Coronary artery (tissue), 2 donors: Measurements from ENCODE around the gene NOTUM.
A peak's percentile ranks its signal among the peaks of the same experiment; 100 is the strongest.

Experiments used
- DNase-seq: peaks from one replicate; pipeline ENCODE4 v3.0.0-alpha.2; 2017; ENCODE audit warnings: low spot score
- H3K27ac ChIP-seq, 2 donors: fragments of 200-600 bp; sonication (generic); one replicate each; pipeline ENCODE4 v1.5.1; 2016 to 2019
- H3K4me3 ChIP-seq: fragments of 200-600 bp; sonication (generic); 2 replicates; pipeline ENCODE4 v1.5.1; 2016; ENCODE audit warnings: mild to moderate bottlenecking, moderate library complexity
- TF ChIP-seq, protein P1 (sequence below): fragments of 200-600 bp; sonication (generic); IDR thresholded peaks from one replicate; pipeline ENCODE4 v1.5.1; 2019; ENCODE audit warnings: antibody characterized with exemption

NOTUM gene

GRCh38 chr17:82006468-82007227 lies 45.7 kb upstream of the NOTUM start:
- no peak for DNase-seq

DNA sequence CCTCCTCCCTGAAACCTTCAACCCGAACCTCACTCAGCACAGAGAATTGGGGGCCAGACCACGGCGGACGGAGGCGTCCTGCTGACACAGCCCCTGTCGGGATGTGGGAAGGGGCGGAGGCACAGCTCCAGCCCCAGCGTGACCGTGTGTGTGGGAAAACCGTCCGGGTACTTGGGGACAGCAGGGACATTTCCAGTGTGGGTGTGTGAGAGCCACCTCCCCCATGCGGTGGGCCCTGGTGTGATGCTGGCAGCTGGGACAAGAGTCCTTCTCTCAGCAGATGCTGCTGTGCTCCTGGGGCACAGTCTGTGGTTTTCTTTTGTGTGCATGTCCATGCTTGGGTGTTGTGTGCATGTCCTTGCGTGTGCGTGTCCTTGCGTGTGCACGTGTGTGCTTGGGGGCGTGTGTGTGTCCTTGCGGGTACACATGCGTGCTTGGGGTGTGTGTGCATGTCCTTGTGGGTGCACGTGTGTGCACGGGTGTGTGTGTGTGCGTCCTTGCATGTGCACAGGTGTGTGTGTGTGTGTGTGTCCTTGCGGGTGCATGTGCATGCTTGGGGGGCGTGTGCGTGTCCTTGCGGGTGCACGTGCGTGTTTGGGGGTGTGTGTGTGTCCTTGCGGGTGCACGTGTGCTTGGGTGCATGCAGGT lies 44.8 kb upstream of the NOTUM start:
- no peak for DNase-seq
- TF ChIP-seq, protein P1, sequence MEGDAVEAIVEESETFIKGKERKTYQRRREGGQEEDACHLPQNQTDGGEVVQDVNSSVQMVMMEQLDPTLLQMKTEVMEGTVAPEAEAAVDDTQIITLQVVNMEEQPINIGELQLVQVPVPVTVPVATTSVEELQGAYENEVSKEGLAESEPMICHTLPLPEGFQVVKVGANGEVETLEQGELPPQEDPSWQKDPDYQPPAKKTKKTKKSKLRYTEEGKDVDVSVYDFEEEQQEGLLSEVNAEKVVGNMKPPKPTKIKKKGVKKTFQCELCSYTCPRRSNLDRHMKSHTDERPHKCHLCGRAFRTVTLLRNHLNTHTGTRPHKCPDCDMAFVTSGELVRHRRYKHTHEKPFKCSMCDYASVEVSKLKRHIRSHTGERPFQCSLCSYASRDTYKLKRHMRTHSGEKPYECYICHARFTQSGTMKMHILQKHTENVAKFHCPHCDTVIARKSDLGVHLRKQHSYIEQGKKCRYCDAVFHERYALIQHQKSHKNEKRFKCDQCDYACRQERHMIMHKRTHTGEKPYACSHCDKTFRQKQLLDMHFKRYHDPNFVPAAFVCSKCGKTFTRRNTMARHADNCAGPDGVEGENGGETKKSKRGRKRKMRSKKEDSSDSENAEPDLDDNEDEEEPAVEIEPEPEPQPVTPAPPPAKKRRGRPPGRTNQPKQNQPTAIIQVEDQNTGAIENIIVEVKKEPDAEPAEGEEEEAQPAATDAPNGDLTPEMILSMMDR = no peak
- Histone ChIP-seq H3K4me3 (no peak overlapping the region), H3K27ac (no peak overlapping the region)

More at GRCh38 chr17:82006468-82007227, 45.7 kb upstream of the NOTUM start:
- Histone ChIP-seq H3K4me3 (no peak overlapping the region), H3K27ac (peak overlapping the region in 1 of 2 donors; percentile 31)
- TF ChIP-seq, protein P1 = no peak

DNA sequence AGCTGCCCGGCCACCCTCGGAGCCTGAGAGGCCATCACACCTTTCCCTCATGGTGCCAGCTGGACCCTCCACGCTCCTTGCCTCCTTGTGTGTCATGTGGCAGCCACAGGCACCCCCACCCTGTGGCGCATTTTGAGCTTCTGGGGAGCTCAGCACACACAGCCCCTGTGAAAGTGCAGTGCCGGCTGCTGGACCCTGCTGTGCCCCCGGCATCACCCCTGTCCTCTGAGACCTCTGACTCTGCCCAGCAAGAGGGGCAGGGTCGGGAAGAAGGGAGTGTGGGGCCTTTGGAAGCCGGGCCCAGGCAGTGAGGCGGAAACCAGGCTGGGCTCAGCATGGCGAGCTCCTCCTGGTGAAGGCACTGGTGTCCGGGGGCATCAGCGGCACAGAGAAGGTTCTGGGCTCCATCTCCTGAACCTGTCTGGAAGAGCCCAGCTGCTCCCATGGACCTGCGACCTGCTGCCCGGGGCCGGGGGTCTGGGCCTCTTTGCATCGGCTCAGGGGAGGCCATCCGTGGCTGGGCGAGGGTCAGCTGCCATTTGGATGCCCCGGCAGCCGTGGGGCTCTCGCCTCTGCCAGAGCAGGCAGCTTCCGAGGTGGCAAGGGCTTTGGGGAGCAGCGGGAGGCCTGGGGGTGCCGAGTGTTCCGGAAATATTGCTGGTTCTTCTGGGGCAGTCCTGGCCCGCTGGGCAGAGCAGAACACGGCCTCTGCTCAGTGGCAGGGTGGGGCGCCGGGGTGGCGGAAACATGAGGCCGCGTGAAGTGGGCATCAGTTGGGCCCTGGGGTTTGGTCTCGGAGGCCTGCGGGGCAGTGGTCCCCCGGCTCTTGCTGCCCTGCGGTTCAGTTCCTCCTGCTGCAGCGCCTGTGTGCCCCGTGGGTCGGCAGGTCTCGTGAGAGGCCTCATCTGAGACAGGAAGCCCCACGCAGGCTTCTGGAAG lies 43.8 kb upstream of the NOTUM start:
- TF ChIP-seq, protein P1 = no peak
- H3K4me3 ChIP-seq = no peak overlapping the region
- H3K27ac ChIP-seq = peak overlapping the region in 1 of 2 donors; percentile 71
- DNase-seq = no peak

DNA sequence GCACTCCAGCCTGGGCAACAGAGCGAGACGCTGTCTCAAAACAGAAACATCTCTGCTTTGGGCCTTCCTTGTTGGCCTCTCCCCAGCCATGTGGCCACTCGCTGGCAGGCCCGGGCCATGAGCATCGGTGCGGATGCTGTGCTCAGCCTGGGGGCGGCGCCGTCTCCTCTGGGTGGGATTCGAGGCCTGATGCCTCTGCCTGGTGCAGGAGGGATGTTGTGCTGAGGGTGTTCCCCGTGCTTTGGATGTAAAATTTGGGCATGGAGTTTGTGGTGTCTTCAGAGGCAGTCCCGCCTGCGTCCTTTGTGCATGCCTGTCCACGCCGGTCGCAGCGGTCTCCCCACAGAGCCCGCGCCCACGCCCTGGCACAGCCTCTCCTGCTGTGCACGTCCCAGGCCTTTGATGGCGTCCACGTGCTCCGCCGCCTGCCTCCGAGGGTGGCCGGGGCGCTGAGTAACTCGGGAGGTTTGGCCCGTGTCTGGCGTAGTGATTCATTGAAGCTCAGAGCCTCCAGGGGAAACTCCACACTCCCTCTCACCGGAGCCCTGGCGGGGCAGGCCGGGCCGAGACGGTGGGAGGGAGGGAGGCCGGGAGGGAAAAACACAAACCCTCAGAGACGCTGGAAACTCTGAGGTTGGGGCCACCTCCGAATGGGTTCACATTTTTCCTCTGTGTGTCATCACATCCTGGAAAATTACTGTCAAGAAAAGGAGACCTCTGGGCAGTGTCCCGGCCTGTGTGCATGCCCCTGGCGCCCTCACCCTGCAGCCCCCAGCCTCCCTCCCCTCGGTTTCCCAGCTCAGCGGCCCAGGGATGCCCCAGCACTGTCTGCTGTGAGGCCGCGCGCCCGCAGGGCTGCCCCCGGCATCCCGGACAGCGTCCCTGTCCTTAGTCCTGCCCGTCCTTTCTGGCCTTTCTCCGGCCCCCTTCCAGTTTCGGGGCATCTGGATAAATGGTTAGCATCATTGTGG lies 42.7 kb upstream of the NOTUM start:
- peak overlapping the region; percentile 16 to 71 for H3K27ac ChIP-seq

GRCh38 chr17:82001571-82002056 lies 40.6 kb upstream of the NOTUM start:
- TF ChIP-seq, protein P1 = no peak
- Histone ChIP-seq H3K27ac (no peak overlapping the region), H3K4me3 (no peak overlapping the region)
- no peak for DNase-seq

More for the DNA sequence above, 42.7 kb upstream of the NOTUM start:
- H3K4me3 ChIP-seq = peak overlapping the region; percentile 21
- peak; percentile 91 for DNase-seq
- TF ChIP-seq, protein P1 = no peak
